GM12864 (cell line): ENCODE measurements around the gene CXCL17.
A peak's percentile ranks its signal among the peaks of the same experiment; 100 is the strongest.

ENCODE experiments used
- DNase-seq: peaks from one replicate; pipeline ENCODE4 v3.0.0-alpha.2; 2011; ENCODE audit warnings: low read depth
- H3K4me3 ChIP-seq: 2 replicates; pipeline ENCODE4 v1.5.1; 2011; ENCODE audit warnings: mild to moderate bottlenecking, low read depth, low read length, control low read depth
- CTCF ChIP-seq: IDR thresholded peaks from 2 replicates; pipeline ENCODE4 v1.5.1; 2011; ENCODE audit warnings: low read depth, mild to moderate bottlenecking, moderate library complexity, low read length, control low read depth, inconsistent platforms; ENCODE audit errors: missing control alignments

CXCL17 gene

GRCh38 chr19:42388851-42389489, 53.8 kb downstream of the CXCL17 start:
- TF ChIP-seq CTCF: no peak
- DNase-seq: no peak
- H3K4me3 ChIP-seq: no peak overlapping the region

- DNase-seq: no peak
- peak overlapping the region; percentile 42 for H3K4me3 ChIP-seq
- peak; percentile 43 for TF ChIP-seq CTCF
These were observed 55.6 kb downstream of the CXCL17 start for GRCh38 chr19:42386974-42387707.

GRCh38 chr19:42380155-42380554, 62.6 kb downstream of the CXCL17 start:
- no peak for TF ChIP-seq CTCF
- no peak for DNase-seq
- H3K4me3 ChIP-seq: no peak overlapping the region
